Adrenal gland (tissue), 5 donors: ENCODE measurements around the gene PRMT5.

Experiments used
- CTCF ChIP-seq, 6 experiments: fragments of 450-650 bp in 4 of 6; fragments of 200-600 bp in 2 of 6; sonication (generic) in 1 of 6; IDR thresholded peaks; 1 replicate in 5 of 6; 2 replicates in 1 of 6; pipeline versions ENCODE4 v1.5.1 to v1.8.0; 2016 to 2021; ENCODE audit warnings: antibody characterized with exemption in 6 of 6, mild to moderate bottlenecking in 2 of 6, moderate library complexity in 1 of 6
- POLR2A ChIP-seq, 2 donors: fragments of 450-650 bp; IDR thresholded peaks; one replicate each; pipeline ENCODE4 v1.6.1; 2017; ENCODE audit warnings: antibody characterized with exemption in 2 of 2, mild to moderate bottlenecking in 2 of 2, moderate library complexity in 1 of 2
- donor health status: DM: no; HTN: no; CAD: no.

- TF ChIP-seq CTCF (IDR thresholded peaks at IDR 0.05) (no peak), POLR2A (IDR thresholded peaks at IDR 0.05) (no peak)
Measured at GRCh38 chr14:22883173-22883976, 45.8 kb downstream of the PRMT5 start, which contains the start of gene REM2.
